Keratinocyte (primary cell): ENCODE measurements around the gene CPNE7. TPM values are rescaled to one million over a fixed set of nuclear protein-coding genes. Genes with fewer than 3 reads are reported as not detected.

Experiments
- DNase-seq: peaks from one replicate; pipeline ENCODE4 v3.0.0-alpha.2; 2011; ENCODE audit warnings: low read depth, missing footprints, low spot score
- FAIRE-seq: peaks from 2 replicates; lab custom pipeline; 2011; peaks lifted over from hg19 to GRCh38; lab: Jason Lieb, UNC
- H2AFZ ChIP-seq: 2 replicates; pipeline ENCODE4 v1.6.0; 2012; ENCODE audit warnings: low read length, control low read depth, inconsistent platforms; ENCODE audit not compliant: control insufficient read depth
- H3K27ac ChIP-seq: 2 replicates; pipeline ENCODE4 v1.5.1; 2011; ENCODE audit warnings: low read length; ENCODE audit not compliant: control insufficient read depth, insufficient read depth
- H3K27me3 ChIP-seq: 3 replicates; pipeline ENCODE4 v1.6.0; 2011; ENCODE audit warnings: low read length; ENCODE audit not compliant: control insufficient read depth, insufficient read depth; ENCODE audit errors: extremely low read depth
- H3K36me3 ChIP-seq, 2 experiments: 2 replicates in 1 of 2; 3 replicates in 1 of 2; pipeline ENCODE4 v1.5.1; 2011; ENCODE audit warnings: low read length in 2 of 2, mild to moderate bottlenecking in 1 of 2; ENCODE audit not compliant: control insufficient read depth in 2 of 2, insufficient read depth in 2 of 2; ENCODE audit errors: extremely low read depth in 1 of 2
- H3K4me1 ChIP-seq: 3 replicates; pipeline ENCODE4 v1.5.1; 2011; ENCODE audit warnings: low read length; ENCODE audit not compliant: control insufficient read depth, insufficient read depth; ENCODE audit errors: extremely low read depth
- H3K4me2 ChIP-seq: 3 replicates; pipeline ENCODE4 v1.6.0; 2011; ENCODE audit warnings: low read depth, low read length; ENCODE audit not compliant: control insufficient read depth, insufficient read depth; ENCODE audit errors: extremely low read depth
- H3K4me3 ChIP-seq, 3 experiments: fragments of 200-600 bp in 1 of 3; sonication (generic) in 1 of 3; 2 replicates in 2 of 3; 3 replicates in 1 of 3; pipeline ENCODE4 v1.5.1; 2011 to 2016; ENCODE audit warnings: low read length in 3 of 3, mild to moderate bottlenecking in 3 of 3, control low read depth in 2 of 3, inconsistent platforms in 1 of 3, low read depth in 1 of 3, mixed read lengths in 1 of 3, mixed run types in 1 of 3, moderate library complexity in 1 of 3; ENCODE audit not compliant: control insufficient read depth in 2 of 3, insufficient read depth in 2 of 3; ENCODE audit errors: extremely low read depth in 1 of 3
- H3K79me2 ChIP-seq: 2 replicates; pipeline ENCODE4 v1.6.0; 2012; ENCODE audit warnings: low read length; ENCODE audit not compliant: control insufficient read depth, insufficient read depth
- H3K9ac ChIP-seq: 3 replicates; pipeline ENCODE4 v1.6.0; 2011; ENCODE audit warnings: low read length; ENCODE audit not compliant: control insufficient read depth, insufficient read depth; ENCODE audit errors: extremely low read depth
- H3K9me1 ChIP-seq: 3 replicates; pipeline ENCODE4 v1.6.0; 2011; ENCODE audit warnings: low read length; ENCODE audit not compliant: control insufficient read depth, insufficient read depth; ENCODE audit errors: extremely low read depth
- H3K9me3 ChIP-seq: 2 replicates; pipeline ENCODE4 v1.5.1; 2012; ENCODE audit warnings: low read depth, low read length; ENCODE audit not compliant: control insufficient read depth
- H4K20me1 ChIP-seq: 3 replicates; pipeline ENCODE4 v1.6.0; 2011; ENCODE audit warnings: low read length; ENCODE audit not compliant: control insufficient read depth, insufficient read depth; ENCODE audit errors: extremely low read depth
- EZH2 ChIP-seq: IDR thresholded peaks from one replicate; pipeline ENCODE4 v1.6.1; 2012; ENCODE audit warnings: inconsistent platforms, mild to moderate bottlenecking, low read length, moderate library complexity
- dilution Hi-C: fragments of 300-500 bp; cut with MboI; formaldehyde crosslinking; loops from one replicate; pipeline ENCODE4 v1.7.0; 2020; ENCODE audit warnings: low sequenced_read_pairs; ENCODE audit not compliant: extremely low pct_ligation_motif_present
- polyA plus RNA-seq, 5 experiments: library from polyadenylated mRNA; depleted of rRNA in 3 of 5; stranded (reverse) in 3 of 5; stranded (forward) in 1 of 5; unstranded in 1 of 5; fragments of >200 nt; gene quantifications; 1 replicate in 1 of 5; 2 replicates in 3 of 5; 3 replicates in 1 of 5; pipeline versions ENCODE4 v1.2.1 to v1.2.3, GENCODE V29; 2011 to 2012; ENCODE audit warnings: missing spikeins in 2 of 5, low read depth in 1 of 5, low replicate concordance in 1 of 5
- TF ChIP-seq, protein P1 (sequence below), 3 experiments: IDR thresholded peaks in 1 of 3; conservative IDR thresholded peaks in 1 of 3; optimal IDR thresholded peaks in 1 of 3; 2 replicates in 2 of 3; 3 replicates in 1 of 3; pipeline versions ENCODE3 to v1.5.1; 2011; ENCODE audit warnings: low read length in 3 of 3, mild to moderate bottlenecking in 3 of 3, moderate library complexity in 2 of 3, control low read depth in 1 of 3, inconsistent platforms in 1 of 3; ENCODE audit not compliant: insufficient read depth in 2 of 3; ENCODE audit errors: extremely low read depth in 1 of 3

Gene CPNE7
- polyA plus RNA-seq, 1 donor (not counting 4 experiments of a cell fraction or from before 2014, with no cell fraction given): 9.1 TPM

DNA sequence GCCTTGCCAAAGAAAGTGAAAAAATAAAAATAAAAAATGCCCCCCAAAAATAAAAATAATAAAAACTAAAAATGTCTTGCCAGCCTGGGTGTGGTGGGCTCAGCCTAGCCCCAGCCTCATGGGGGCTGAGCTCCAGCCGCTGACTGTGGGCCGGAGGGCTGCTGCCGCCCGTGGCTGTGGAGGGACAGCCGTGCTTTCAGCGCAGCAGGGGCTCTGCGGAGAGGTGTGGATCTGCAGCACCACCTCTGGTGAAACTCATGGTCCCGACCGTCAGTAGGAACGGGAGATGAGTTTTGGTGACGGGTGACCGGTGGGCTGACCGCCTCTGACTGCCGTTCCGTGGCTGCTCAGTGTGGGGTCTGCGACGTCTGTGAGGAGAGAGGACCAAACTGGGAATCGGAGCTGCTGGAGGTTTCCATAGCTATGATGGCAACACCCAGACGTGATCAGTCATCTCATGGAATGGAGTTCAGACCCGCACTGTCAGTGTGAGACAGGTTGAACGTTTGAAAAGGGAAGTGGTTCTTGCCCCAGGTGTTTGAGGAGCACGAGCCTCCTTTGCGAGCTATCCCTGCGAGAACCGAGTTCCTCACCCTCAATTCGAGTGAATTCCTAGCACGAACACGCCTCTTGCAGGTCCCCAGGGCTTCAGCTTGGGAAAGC is 27.1 kb upstream of the CPNE7 start:
- H3K27me3 ChIP-seq: no peaks in the 10 kb centered on the region
- H3K4me3 ChIP-seq: no peak overlapping the region
- DNase-seq (no peak), FAIRE-seq (no peak)
- peaks cover 32 to 45% of the 10 kb centered on the region in 2 experiments for H3K36me3 ChIP-seq
- H3K79me2 ChIP-seq: no peaks in the 10 kb centered on the region
- H3K9ac ChIP-seq: no peak overlapping the region
- no peak overlapping the region for H2AFZ ChIP-seq
- no peaks in the 10 kb centered on the region for H3K4me1 ChIP-seq
- no peak overlapping the region for H3K4me2 ChIP-seq
- dilution Hi-C loops: no loop called here
- no peaks in the 10 kb centered on the region for H3K9me1 ChIP-seq
- H3K27ac ChIP-seq: no peak overlapping the region
- no peaks in the 10 kb centered on the region for H4K20me1 ChIP-seq
- TF ChIP-seq, protein P1, sequence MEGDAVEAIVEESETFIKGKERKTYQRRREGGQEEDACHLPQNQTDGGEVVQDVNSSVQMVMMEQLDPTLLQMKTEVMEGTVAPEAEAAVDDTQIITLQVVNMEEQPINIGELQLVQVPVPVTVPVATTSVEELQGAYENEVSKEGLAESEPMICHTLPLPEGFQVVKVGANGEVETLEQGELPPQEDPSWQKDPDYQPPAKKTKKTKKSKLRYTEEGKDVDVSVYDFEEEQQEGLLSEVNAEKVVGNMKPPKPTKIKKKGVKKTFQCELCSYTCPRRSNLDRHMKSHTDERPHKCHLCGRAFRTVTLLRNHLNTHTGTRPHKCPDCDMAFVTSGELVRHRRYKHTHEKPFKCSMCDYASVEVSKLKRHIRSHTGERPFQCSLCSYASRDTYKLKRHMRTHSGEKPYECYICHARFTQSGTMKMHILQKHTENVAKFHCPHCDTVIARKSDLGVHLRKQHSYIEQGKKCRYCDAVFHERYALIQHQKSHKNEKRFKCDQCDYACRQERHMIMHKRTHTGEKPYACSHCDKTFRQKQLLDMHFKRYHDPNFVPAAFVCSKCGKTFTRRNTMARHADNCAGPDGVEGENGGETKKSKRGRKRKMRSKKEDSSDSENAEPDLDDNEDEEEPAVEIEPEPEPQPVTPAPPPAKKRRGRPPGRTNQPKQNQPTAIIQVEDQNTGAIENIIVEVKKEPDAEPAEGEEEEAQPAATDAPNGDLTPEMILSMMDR (optimal IDR thresholded peaks at IDR 0.05 in 1 of 3, IDR thresholded peaks at IDR 0.05 in 1 of 3, conservative IDR thresholded peaks at IDR 0.05 in 1 of 3; ENCODE audit: extremely low read depth in 1 of 3, insufficient read depth in 2 of 3, low read length in 3 of 3): no peak
- TF ChIP-seq EZH2: no peak
- no peaks in the 10 kb centered on the region for H3K9me3 ChIP-seq

DNA sequence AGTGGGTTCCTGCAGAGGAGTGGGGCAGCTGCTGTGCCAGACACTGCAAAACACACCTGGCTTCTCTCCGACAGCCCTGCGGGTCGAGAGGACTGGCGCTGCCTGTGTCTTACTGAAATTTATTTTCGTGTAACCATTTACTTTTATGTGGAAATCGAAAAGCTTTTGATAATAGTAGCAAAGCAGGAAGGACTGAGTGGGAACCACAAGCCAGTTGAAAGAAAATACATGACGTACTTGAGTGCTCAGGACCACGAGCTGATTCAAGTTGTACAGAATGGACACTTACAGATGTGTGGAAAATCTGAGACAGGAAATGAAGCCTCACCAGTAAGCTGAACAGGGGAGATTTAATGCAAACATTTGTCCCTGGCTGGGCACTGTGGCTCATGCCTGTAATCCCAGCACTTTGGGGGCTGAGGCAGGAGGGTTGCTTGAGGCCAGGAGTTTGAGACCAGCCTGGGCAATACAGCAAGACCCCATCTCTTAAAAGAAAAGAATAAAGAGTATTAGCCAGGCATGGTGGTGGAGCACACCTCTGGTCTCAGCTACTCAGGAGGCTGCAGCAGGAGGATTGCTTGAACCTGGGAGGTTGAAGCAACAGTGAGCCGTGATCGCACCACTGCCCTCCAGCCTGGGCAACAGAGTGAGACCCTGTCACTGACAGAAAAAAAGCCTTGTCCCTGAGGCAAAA is 26.4 kb upstream of the CPNE7 start:
- Histone ChIP-seq H3K4me1 (no peaks in the 10 kb centered on the region), H3K27ac (no peak overlapping the region), H3K4me3 (no peak overlapping the region), H3K4me2 (no peak overlapping the region), H2AFZ (no peak overlapping the region), H3K9ac (no peak overlapping the region), H4K20me1 (no peaks in the 10 kb centered on the region), H3K36me3 (peaks cover 32 to 44% of the 10 kb centered on the region in 2 experiments), H3K27me3 (no peaks in the 10 kb centered on the region), H3K9me1 (no peaks in the 10 kb centered on the region), H3K9me3 (no peaks in the 10 kb centered on the region), H3K79me2 (no peaks in the 10 kb centered on the region)
- dilution Hi-C loops: no loop called here
- FAIRE-seq (no peak), DNase-seq (no peak)
- TF ChIP-seq EZH2: no peak
- TF ChIP-seq, protein P1 (optimal IDR thresholded peaks at IDR 0.05 in 1 of 3, IDR thresholded peaks at IDR 0.05 in 1 of 3, conservative IDR thresholded peaks at IDR 0.05 in 1 of 3; ENCODE audit: extremely low read depth in 1 of 3, insufficient read depth in 2 of 3, low read length in 3 of 3): no peak
